HG03103 (cell line): ENCODE data around the gene CLIC4.
"Not testable (repeated sequence)": the region's sequence is repeated elsewhere in the genome, so short reads cannot be mapped to it uniquely, and the experiment has no call there.

Experiments
- ATAC-seq: cut with Tn5 transposase; IDR thresholded peaks from one replicate; pipeline ENCODE4 v1.9.1; 2021; ENCODE audit warnings: low read depth; ENCODE audit not compliant: unreplicated experiment

Gene CLIC4

DNA sequence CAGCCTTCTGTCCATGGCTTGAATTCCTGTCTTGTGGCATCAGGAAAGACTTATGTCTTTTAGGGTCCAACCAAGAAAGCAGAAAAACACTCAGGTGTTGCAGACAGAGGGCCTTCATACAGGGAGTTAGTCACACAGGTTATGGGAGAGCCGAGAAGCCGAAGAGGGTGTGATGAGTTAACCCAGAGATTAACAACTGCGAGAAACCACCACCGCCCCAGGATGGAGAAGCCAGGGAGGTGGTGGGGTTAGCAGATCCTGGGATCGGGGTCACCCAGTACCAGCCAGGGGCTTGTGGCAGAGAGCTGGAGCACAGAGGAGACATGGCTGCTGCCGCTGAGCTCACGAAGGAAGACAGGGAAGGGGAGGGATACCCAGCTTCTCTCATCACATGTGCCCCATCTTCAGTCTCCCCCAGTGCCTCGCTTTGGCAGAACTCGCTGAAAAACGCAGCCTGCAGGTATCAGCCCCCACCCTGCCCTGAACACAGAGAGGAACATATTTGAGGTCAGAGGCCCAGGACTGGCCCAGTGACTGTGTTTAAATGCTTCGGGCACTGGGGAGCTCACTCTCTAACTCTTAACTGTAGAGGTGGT, 126.2 kb downstream of the CLIC4 start:
- no peak for ATAC-seq

GRCh38 chr1:24872061-24872850, 127.0 kb downstream of the CLIC4 start:
- no peak for ATAC-seq

- no peak for ATAC-seq
These were observed 127.9 kb downstream of the CLIC4 start for GRCh38 chr1:24873148-24873547.

DNA sequence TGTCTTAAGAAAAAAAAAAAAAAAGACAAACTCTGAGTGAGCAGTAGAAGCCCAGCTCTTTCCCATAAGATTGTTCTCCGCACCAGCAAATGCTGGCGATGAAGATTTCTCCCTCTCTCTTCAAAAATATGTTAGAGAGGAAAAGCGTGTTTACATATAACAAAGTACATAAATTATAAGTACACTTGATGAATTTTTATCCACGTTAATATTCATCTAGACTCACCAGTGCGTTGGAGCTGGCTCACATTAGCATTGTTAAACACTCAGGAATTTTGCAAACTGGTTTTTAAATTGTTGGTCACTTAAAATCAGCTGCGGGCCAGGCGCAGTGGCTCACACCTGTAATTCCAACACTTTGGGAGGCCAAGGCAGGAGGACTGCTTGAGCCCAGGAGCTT, 128.8 kb downstream of the CLIC4 start:
- no peak for ATAC-seq

DNA sequence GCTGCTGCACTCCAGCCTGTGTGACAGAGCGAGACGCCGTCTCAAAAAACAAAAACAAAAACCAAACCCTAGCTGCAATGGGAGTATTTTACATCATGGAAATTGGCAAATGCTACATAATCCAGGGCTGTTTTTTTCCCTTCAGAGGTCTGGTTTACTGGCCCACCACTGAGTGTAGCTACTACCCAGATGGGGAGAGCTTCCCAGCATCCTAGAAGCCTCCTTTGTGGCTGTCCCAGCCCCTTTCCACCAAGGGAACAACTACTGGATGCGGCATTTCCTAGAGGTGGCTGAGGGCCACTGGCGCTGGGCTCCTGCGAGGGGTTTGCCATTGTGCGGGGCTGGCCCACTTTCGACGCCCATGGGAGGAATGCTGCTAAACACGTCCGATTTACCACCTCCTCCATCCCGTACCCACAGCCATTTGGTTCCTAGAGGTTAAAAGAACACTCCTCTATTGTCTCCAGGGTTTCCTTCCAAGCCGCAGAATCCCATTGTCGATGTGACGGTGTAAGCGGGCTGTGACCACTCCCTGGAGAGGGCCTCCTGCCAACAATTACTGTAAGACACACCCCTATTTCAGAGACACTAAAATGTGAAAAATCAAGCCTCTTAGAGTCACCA, 129.5 kb downstream of the CLIC4 start:
- no peak for ATAC-seq

- ATAC-seq = no peak
These were observed 130.0 kb downstream of the CLIC4 start for GRCh38 chr1:24875257-24875656.

DNA sequence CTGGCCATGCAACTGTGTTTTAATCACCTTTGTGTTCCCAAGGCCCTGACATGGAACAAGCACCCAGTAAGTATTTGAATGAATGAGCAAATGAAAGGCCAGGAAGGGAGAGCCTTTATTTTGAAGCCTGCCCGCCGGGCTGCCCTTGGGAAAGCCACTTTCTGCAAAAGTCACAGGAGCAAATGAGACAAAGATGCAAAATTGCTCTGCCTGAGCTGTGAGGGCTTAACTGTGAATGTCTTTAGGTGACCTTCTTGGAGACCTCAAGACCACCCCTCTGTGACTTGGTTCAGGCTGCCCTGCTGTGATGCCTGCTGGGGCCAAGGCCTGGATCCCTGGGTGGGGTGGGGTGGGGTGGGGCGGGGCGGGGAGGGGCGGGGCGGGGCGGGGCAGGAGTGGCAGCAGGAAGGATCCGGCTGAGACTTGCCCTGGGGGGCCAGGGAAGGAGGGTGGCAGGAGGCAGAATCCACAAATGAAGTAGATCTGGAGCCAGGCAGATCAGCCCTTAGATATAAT, 130.8 kb downstream of the CLIC4 start:
- ATAC-seq = no peak

GRCh38 chr1:24878045-24878444, 132.8 kb downstream of the CLIC4 start:
- ATAC-seq = no peak

DNA sequence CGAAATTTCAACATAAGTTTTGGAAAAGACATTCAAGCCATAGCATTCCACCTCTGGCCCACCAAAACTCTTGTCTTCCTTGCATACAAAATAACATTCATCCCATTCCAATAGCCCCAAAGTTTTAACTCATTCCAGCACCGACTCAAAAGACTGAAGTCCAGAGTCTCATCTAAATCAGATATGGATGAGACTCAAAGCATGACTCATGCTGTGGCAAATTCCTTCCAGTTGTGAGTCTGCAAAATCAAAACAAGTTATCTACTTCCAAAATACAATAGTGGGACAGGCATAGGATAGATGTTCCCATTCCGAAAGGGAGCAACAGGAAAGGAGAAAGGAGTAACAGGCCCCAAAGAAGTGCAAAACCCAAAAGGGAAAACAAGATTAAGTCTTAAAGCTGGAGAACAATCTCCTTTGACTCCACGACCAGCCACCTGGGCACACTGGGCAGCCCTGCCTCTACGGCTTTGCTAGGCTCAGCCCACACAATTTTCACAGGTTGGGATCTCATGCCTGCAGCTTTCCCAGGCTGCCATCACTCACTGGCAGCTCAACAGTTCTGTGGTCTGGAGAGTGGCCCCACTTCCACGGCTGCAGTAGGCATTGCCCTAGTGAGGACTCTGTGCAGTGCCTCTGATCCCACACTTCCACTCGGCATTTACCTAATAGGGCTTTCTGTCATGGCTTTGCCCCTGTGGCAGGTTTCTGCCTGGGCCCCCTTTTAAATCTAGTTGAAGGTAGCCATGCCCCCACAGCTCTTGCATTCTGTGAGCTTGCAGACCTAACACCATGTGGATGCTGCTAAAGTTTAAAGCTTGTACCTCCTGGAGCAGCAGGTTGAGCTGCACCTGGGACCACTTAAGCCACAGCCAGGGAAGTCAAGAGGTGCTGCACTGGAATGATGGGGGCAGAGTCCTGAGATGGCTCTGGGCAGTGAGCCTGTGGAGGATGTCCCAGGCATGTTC, 133.8 kb downstream of the CLIC4 start:
- ATAC-seq = no peak

GRCh38 chr1:24881034-24881433, 135.8 kb downstream of the CLIC4 start:
- ATAC-seq = no peak

- no peak for ATAC-seq
These were observed 139.5 kb downstream of the CLIC4 start for GRCh38 chr1:24884751-24885150.

GRCh38 chr1:24886241-24886640, 141.0 kb downstream of the CLIC4 start:
- ATAC-seq = no peak

DNA sequence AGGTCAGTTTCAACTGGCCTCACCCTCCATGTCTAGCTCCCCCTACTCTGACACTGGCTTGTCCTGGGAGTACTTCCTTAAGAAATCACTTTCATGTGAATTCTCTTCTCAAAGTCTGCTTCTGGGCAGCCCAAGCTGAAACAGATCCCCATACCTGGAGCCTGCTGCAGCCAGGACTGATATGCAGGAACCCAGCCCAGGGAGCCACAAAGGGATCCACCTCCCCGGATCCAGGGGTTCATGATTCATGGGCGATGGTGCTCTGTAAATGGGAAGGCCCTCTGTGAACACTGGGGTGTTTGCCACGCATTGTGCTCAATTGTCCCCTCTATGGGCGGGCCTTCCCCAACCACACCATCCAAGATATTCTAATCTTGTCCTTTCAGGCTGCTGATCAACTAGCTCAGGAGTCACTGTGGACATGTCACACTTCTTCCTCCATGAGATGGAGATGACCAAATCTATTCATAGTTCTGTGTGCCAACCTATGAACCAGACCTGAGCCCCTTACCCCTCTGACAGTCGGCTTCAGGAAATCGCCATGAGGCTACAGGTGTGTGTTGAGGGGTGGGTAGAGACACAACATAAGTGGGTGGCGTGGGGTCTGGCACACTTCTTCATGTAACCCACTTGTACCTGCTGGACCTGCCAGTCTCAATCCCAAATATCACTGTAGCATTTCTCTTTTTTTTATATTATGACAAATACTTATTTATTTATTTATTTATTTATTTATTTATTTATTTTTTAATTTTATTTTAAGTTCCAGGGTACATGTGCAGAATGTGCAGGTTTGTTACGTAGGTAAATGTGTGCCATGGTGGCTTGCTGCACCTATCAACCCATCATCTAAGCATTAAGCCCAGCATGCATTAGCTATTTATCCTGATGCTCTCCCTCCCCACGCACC, 143.1 kb downstream of the CLIC4 start:
- no peak for ATAC-seq

GRCh38 chr1:24888971-24889676, 143.9 kb downstream of the CLIC4 start:
- ATAC-seq = no peak

- no peak for ATAC-seq
These were observed 145.6 kb downstream of the CLIC4 start for GRCh38 chr1:24890887-24891286.

GRCh38 chr1:24891367-24891766, 146.1 kb downstream of the CLIC4 start:
- not testable (repeated sequence) for ATAC-seq

DNA sequence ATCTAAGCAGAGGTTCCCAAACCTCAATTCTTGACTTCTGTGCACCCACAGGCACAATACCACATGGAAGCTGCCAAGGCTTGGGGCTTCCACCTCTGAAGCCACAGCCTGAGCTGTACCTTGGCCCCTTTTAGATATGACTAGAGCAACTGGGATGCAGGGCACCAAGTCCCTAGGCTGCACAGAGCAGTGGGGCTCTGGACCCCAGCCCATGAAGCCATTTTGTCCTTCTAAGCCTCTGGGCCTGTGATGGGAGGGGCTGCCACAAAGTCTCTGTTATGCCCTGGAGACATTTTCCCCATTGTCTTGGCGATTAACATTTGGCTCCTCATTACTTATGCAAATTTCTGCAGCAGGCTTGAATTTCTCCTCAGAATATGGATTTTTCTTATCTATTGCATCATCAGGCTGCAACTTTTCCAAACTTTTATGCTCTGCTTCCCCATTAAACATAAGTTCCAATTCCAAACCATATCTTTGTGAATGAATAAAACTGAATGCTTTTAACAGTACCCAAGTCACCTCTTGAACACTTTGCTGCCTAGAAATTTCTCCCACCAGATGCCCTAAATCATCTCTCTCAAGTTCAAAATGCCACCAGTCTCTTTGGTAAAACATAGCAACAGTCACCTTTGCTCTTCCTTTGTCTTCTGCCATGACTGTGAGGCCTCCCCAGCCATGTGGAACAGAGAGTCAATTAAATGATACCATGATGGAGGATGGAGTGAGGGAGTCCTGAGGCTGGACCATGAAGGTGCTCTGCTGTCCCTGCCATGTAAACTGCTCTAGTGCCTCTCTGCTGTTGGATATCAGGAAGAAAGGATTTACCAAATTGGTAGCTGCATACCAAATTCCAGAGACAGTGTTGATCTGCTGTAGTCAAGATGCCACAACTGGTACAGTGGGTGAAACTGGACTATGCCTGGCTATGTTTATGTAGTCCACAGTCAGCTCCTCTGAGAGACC, 147.2 kb downstream of the CLIC4 start:
- no peak for ATAC-seq

DNA sequence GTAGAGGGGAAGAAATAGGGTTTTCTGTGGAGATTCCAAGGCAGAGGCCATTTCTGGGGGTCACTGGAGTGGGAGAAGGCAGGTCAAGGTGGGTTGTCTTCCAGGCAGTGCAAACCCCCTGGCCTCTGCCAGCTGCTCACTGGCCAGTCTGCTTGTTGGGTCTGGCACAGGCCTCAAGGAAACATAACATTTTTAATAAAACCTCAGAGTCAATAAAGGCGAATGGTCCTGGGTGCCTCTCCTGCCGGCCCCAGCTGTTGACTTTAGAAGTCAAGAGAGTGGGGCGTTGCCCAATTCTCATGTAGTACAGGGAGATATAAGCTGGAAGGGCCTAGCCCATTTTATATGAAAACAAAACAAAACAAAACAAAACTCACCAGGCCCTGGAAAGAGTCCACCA, 148.2 kb downstream of the CLIC4 start:
- no peak for ATAC-seq
